Sigmoid colon (tissue), 7 donors: ENCODE results near the gene BLTP1. TPM values are rescaled to one million over a fixed set of nuclear protein-coding genes. Genes with fewer than 3 reads are reported as not detected.

Experiments
- DNase-seq: peaks from one replicate; pipeline ENCODE4 v3.0.0-alpha.2; 2019
- H3K27ac ChIP-seq, 4 donors: fragments of 200-600 bp; sonication (generic); one replicate each; pipeline ENCODE4 v1.5.1; 2016 to 2019; ENCODE audit warnings: mild to moderate bottlenecking in 1 of 4
- H3K27me3 ChIP-seq, 3 donors: fragments of 200-600 bp; sonication (generic); one replicate each; pipeline ENCODE4 v1.5.1; 2019; ENCODE audit warnings: mild to moderate bottlenecking in 1 of 3
- H3K36me3 ChIP-seq, 4 donors: fragments of 200-600 bp; sonication (generic); one replicate each; pipeline ENCODE4 v1.5.1; 2016 to 2019
- H3K4me1 ChIP-seq, 4 donors: fragments of 200-600 bp; sonication (generic); one replicate each; pipeline ENCODE4 v1.5.1; 2017 to 2019
- H3K4me3 ChIP-seq, 4 donors: fragments of 200-600 bp; sonication (generic); one replicate each; pipeline ENCODE4 v1.5.1; 2017 to 2019; ENCODE audit warnings: mild to moderate bottlenecking in 2 of 4, moderate library complexity in 1 of 4
- H3K9me3 ChIP-seq, 4 donors: fragments of 200-600 bp in 3 of 4; sonication (generic) in 3 of 4; one replicate each; pipeline versions ENCODE4 v1.5.1 to v1.6.1; 2013 to 2019
- CTCF ChIP-seq, 4 experiments: fragments of 450-650 bp in 3 of 4; fragments of 200-600 bp in 1 of 4; IDR thresholded peaks; one replicate each; pipeline ENCODE4 v1.5.1; 2016 to 2019; ENCODE audit warnings: antibody characterized with exemption in 4 of 4, mild to moderate bottlenecking in 3 of 4, moderate library complexity in 2 of 4
- EP300 ChIP-seq, 4 donors: sonication (generic); formaldehyde crosslinking; IDR thresholded peaks; one replicate each; pipeline ENCODE4 v1.6.1; 2017; ENCODE audit warnings: antibody characterized with exemption in 4 of 4
- POLR2A ChIP-seq, 2 donors: fragments of 450-650 bp; IDR thresholded peaks; one replicate each; pipeline ENCODE4 v1.6.1; 2016; ENCODE audit warnings: antibody characterized with exemption in 2 of 2, mild to moderate bottlenecking in 2 of 2, moderate library complexity in 2 of 2
- POLR2AphosphoS5 ChIP-seq, 4 donors: sonication (generic); formaldehyde crosslinking; IDR thresholded peaks; one replicate each; pipeline ENCODE4 v1.6.1; 2017; ENCODE audit warnings: antibody characterized with exemption in 4 of 4
- WGBS, 2 donors: extraction: QIAGEN DNeasy Blood & Tissue Kit; methylation state at CpG; one replicate each; pipeline ENCODE4 v1.1.7; 2013; 5-methylcytosine and 5-hydroxymethylcytosine counted together
- intact Hi-C: fragments of 100-400 bp; cut with DNase I; formaldehyde crosslinking; loops from one replicate; pipeline ENCODE4 v1.15.1; 2023
- polyA plus RNA-seq, 3 donors: library from polyadenylated mRNA; stranded (reverse); fragments of 200-250 nt; gene quantifications; one replicate each; pipeline ENCODE4 v1.2.3, GENCODE V29; 2013
- total RNA-seq, 4 donors: library from RNA; depleted of rRNA; stranded (reverse); fragments of >200 nt; gene quantifications; one replicate each; pipeline ENCODE4 v1.1.0, GENCODE V29; 2016
- donor health status: healthy with polysubstance abuse.
- donor health status: Bipolar disorder and iron deficiency.
- donor health status: healthy.

Gene BLTP1
- total and polyA plus RNA-seq, 7 donors, result 4.4 to 120 (median 75.8) TPM

- intact Hi-C loops, result no loop called here
- H3K36me3 ChIP-seq, result no peaks in the 10 kb centered on the region
Measured at GRCh38 chr4:122163767-122164166, 11.6 kb downstream of the BLTP1 start.

GRCh38 chr4:122167369-122167768, 15.2 kb downstream of the BLTP1 start:
- TF ChIP-seq POLR2A (IDR thresholded peaks at IDR 0.05) (no peak), EP300 (IDR thresholded peaks at IDR 0.05) (no peak), CTCF (IDR thresholded peaks at IDR 0.05) (no peak), POLR2AphosphoS5 (IDR thresholded peaks at IDR 0.05) (no peak)
- no peaks in the 10 kb centered on the region for H3K36me3 ChIP-seq
- H3K27ac ChIP-seq, result no peak overlapping the region
- 87 to 95% methylated on average over 4 of the region's 4 CpGs for WGBS, 2 donors
- H3K4me3 ChIP-seq, result no peak overlapping the region
- intact Hi-C loops, result no loop called here
- H3K27me3 ChIP-seq, result no peaks in the 10 kb centered on the region
- H3K4me1 ChIP-seq, result peaks cover 0 to 37% (median 20%) of the 10 kb centered on the region in 4 donors
- DNase-seq, result no peak
- H3K9me3 ChIP-seq, result no peaks in the 10 kb centered on the region

More at GRCh38 chr4:122163767-122164166, 11.6 kb downstream of the BLTP1 start:
- no peaks in the 10 kb centered on the region for H3K27me3 ChIP-seq
- WGBS, 2 donors, result 15 to 64% methylated on average over 1 of the region's 1 CpG
- no peak for TF ChIP-seq POLR2AphosphoS5 (IDR thresholded peaks at IDR 0.05)
- no peak for TF ChIP-seq EP300 (IDR thresholded peaks at IDR 0.05)
- TF ChIP-seq CTCF (IDR thresholded peaks at IDR 0.05), result no peak
- no peak for TF ChIP-seq POLR2A (IDR thresholded peaks at IDR 0.05)
- peaks cover 0 to 43% (median 14%) of the 10 kb centered on the region in 4 donors for H3K4me1 ChIP-seq
- no peak overlapping the region for H3K4me3 ChIP-seq
- no peaks in the 10 kb centered on the region for H3K9me3 ChIP-seq
- no peak overlapping the region for H3K27ac ChIP-seq
- no peak for DNase-seq

- DNase-seq, result no peak
- Histone ChIP-seq H3K36me3 (peaks cover 0 to 12% (median under 1%) of the 10 kb centered on the region in 4 donors), H3K4me1 (peaks cover 0 to 34% (median 14%) of the 10 kb centered on the region in 4 donors), H3K9me3 (no peaks in the 10 kb centered on the region), H3K4me3 (no peak overlapping the region), H3K27me3 (no peaks in the 10 kb centered on the region), H3K27ac (no peak overlapping the region)
- WGBS, 2 donors, result 42 to 57% methylated on average over 1 of the region's 1 CpG
- TF ChIP-seq EP300 (IDR thresholded peaks at IDR 0.05) (no peak), POLR2A (IDR thresholded peaks at IDR 0.05) (no peak), POLR2AphosphoS5 (IDR thresholded peaks at IDR 0.05) (no peak), CTCF (IDR thresholded peaks at IDR 0.05) (no peak)
- intact Hi-C loops, result no loop called here
Measured at GRCh38 chr4:122170775-122171174, 18.6 kb downstream of the BLTP1 start.

- H3K4me1 ChIP-seq, result peaks cover 0 to 34% (median 14%) of the 10 kb centered on the region in 4 donors
- H3K27me3 ChIP-seq, result no peaks in the 10 kb centered on the region
- H3K36me3 ChIP-seq, result peaks cover 0 to 18% (median 5%) of the 10 kb centered on the region in 4 donors
- no peak overlapping the region for H3K4me3 ChIP-seq
- intact Hi-C loops, result no loop called here
- no peaks in the 10 kb centered on the region for H3K9me3 ChIP-seq
- no peak overlapping the region for H3K27ac ChIP-seq
- TF ChIP-seq POLR2AphosphoS5 (IDR thresholded peaks at IDR 0.05) (no peak), POLR2A (IDR thresholded peaks at IDR 0.05) (no peak), EP300 (IDR thresholded peaks at IDR 0.05) (no peak), CTCF (IDR thresholded peaks at IDR 0.05) (no peak)
- no peak for DNase-seq
Measured at GRCh38 chr4:122171323-122171722, 19.2 kb downstream of the BLTP1 start.

- H3K27ac ChIP-seq, result no peak overlapping the region
- intact Hi-C loops, result no loop called here
- TF ChIP-seq POLR2AphosphoS5 (IDR thresholded peaks at IDR 0.05), result no peak
- TF ChIP-seq CTCF (IDR thresholded peaks at IDR 0.05), result no peak
- TF ChIP-seq POLR2A (IDR thresholded peaks at IDR 0.05), result no peak
- no peak for TF ChIP-seq EP300 (IDR thresholded peaks at IDR 0.05)
- no peak for DNase-seq
- H3K36me3 ChIP-seq, result peaks cover 0 to 27% (median 12%) of the 10 kb centered on the region in 4 donors
- WGBS, 2 donors, result 96 to 98% methylated on average over 1 of the region's 1 CpG
- no peaks in the 10 kb centered on the region for H3K27me3 ChIP-seq
- peaks cover 0 to 34% (median 14%) of the 10 kb centered on the region in 4 donors for H3K4me1 ChIP-seq
- H3K4me3 ChIP-seq, result no peak overlapping the region
- H3K9me3 ChIP-seq, result no peaks in the 10 kb centered on the region
Measured at GRCh38 chr4:122172266-122172665, 20.1 kb downstream of the BLTP1 start.
